Cardiac muscle cell (in vitro differentiated cells and primary cell): ENCODE measurements around the gene RAET1E. TPM values are rescaled to one million over a fixed set of nuclear protein-coding genes. Genes with fewer than 3 reads are reported as not detected.

Experiments used
- DNase-seq, 2 donors: peaks; one replicate each; pipeline versions ENCODE4 v3.0.0 to v3.0.0-alpha.2; 2010 to 2017; ENCODE audit warnings: low read depth in 1 of 2, low spot score in 1 of 2
- H3K27ac ChIP-seq: fragments of 200-600 bp; sonication (generic); 2 replicates; pipeline ENCODE4 v1.5.1; 2016
- H3K27me3 ChIP-seq: fragments of 200-600 bp; sonication (generic); 2 replicates; pipeline ENCODE4 v1.6.0; 2016; ENCODE audit warnings: control low read depth
- H3K36me3 ChIP-seq: fragments of 200-600 bp; sonication (generic); 2 replicates; pipeline ENCODE4 v1.5.1; 2016; ENCODE audit warnings: control low read depth
- H3K4me1 ChIP-seq: fragments of 200-600 bp; sonication (generic); 2 replicates; pipeline ENCODE4 v1.8.1; 2017; ENCODE audit warnings: low read depth, mild to moderate bottlenecking, mixed run types
- H3K4me3 ChIP-seq: fragments of 200-600 bp; sonication (generic); 2 replicates; pipeline ENCODE4 v1.5.1; 2016; ENCODE audit warnings: mild to moderate bottlenecking
- H3K9me3 ChIP-seq: fragments of 200-600 bp; sonication (generic); 2 replicates; pipeline ENCODE4 v1.5.1; 2017; ENCODE audit warnings: low read depth, mild to moderate bottlenecking, control low read depth
- polyA plus RNA-seq: library from polyadenylated mRNA; unstranded; fragments of >200 nt; fragmentation: Nextera tagmentation; extraction: Ambion mirVana; gene quantifications from 2 replicates; pipeline ENCODE4 v1.2.1, GENCODE V29; 2016
- total RNA-seq: library from RNA; depleted of rRNA; stranded (reverse); fragments of >200 nt; gene quantifications from 2 replicates; pipeline ENCODE4 v1.2.3, GENCODE V29; 2016
- TF ChIP-seq, protein P1 (sequence below): IDR thresholded peaks from 2 replicates; pipeline ENCODE4 v1.5.1; 2012; ENCODE audit warnings: low read depth, mild to moderate bottlenecking, low read length

RAET1E gene
- total and polyA plus RNA-seq, 2 experiments from 2014 or later: not detected

DNA sequence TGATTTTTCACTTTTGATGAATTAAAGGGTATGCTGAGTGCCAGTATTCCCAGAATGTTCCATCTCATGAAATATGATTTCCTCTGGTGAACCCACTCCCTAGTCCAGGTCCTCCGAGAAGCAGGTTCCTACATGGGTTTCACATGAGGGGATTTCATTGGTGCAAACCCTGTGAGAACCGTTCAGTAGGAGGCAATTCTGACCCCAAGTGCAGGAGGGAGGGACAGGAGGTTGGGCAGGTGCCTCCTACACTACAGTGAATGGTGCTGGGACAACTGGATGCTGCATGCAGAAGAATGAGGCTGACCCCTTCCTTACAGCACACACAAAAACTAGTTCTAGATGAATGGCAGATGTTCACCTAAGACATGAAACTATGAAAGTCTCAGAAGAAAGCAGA is 38.8 kb upstream of the RAET1E start:
- no peak overlapping the region for H3K27ac ChIP-seq
- no peaks in the 10 kb centered on the region for H3K4me1 ChIP-seq
- H3K27me3 ChIP-seq: peaks cover 99% of the 10 kb centered on the region
- H3K4me3 ChIP-seq: no peak overlapping the region
- H3K9me3 ChIP-seq: no peaks in the 10 kb centered on the region
- no peaks in the 10 kb centered on the region for H3K36me3 ChIP-seq
- DNase-seq: no peak
- TF ChIP-seq, protein P1, sequence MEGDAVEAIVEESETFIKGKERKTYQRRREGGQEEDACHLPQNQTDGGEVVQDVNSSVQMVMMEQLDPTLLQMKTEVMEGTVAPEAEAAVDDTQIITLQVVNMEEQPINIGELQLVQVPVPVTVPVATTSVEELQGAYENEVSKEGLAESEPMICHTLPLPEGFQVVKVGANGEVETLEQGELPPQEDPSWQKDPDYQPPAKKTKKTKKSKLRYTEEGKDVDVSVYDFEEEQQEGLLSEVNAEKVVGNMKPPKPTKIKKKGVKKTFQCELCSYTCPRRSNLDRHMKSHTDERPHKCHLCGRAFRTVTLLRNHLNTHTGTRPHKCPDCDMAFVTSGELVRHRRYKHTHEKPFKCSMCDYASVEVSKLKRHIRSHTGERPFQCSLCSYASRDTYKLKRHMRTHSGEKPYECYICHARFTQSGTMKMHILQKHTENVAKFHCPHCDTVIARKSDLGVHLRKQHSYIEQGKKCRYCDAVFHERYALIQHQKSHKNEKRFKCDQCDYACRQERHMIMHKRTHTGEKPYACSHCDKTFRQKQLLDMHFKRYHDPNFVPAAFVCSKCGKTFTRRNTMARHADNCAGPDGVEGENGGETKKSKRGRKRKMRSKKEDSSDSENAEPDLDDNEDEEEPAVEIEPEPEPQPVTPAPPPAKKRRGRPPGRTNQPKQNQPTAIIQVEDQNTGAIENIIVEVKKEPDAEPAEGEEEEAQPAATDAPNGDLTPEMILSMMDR: no peak

DNA sequence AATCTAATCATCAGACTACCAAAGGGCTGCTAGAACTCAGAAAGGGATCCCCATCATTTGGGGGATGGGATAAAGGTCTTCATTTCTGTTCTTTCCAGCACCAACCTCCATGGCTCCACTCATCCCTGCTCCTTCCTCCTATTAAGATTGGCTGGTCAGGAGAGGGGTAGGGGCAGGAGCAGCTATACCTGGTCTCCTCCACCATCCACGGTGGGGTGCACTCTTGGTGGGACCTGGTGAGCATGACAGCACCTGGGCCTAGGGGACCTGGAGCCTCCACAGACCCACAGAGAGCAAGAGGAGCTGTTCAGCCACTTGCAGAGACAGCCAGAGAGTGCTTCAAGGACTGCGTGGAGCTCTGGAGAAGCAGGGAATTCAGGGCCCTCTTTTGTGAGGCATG is 37.8 kb upstream of the RAET1E start:
- Histone ChIP-seq H3K4me3 (no peak overlapping the region), H3K4me1 (no peaks in the 10 kb centered on the region), H3K27ac (no peak overlapping the region), H3K36me3 (no peaks in the 10 kb centered on the region), H3K27me3 (peaks cover 99% of the 10 kb centered on the region), H3K9me3 (no peaks in the 10 kb centered on the region)
- TF ChIP-seq, protein P1: no peak
- no peak for DNase-seq

DNA sequence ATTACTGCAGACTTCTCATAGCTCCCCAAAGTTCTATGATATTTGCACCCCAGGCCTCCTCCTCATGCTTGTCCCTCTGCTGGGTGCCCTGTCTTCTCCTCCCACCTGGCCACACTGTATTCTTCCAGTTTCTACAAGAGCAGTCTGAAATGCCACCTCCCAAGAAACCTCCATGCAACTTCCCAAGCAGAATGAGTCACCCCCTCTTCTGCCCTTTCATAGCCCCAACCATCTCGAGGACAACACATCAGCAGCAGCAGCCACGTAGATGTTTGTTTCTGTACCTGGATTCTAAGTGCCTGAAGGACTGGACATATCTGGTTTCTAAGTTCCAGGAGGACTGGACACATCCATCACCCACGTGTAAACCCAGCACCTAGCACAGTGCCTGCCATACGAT is 37.3 kb upstream of the RAET1E start:
- no peak overlapping the region for H3K27ac ChIP-seq
- no peaks in the 10 kb centered on the region for H3K36me3 ChIP-seq
- TF ChIP-seq, protein P1: no peak
- peaks cover 99% of the 10 kb centered on the region for H3K27me3 ChIP-seq
- H3K4me3 ChIP-seq: no peak overlapping the region
- no peak for DNase-seq
- H3K9me3 ChIP-seq: no peaks in the 10 kb centered on the region
- H3K4me1 ChIP-seq: no peaks in the 10 kb centered on the region

DNA sequence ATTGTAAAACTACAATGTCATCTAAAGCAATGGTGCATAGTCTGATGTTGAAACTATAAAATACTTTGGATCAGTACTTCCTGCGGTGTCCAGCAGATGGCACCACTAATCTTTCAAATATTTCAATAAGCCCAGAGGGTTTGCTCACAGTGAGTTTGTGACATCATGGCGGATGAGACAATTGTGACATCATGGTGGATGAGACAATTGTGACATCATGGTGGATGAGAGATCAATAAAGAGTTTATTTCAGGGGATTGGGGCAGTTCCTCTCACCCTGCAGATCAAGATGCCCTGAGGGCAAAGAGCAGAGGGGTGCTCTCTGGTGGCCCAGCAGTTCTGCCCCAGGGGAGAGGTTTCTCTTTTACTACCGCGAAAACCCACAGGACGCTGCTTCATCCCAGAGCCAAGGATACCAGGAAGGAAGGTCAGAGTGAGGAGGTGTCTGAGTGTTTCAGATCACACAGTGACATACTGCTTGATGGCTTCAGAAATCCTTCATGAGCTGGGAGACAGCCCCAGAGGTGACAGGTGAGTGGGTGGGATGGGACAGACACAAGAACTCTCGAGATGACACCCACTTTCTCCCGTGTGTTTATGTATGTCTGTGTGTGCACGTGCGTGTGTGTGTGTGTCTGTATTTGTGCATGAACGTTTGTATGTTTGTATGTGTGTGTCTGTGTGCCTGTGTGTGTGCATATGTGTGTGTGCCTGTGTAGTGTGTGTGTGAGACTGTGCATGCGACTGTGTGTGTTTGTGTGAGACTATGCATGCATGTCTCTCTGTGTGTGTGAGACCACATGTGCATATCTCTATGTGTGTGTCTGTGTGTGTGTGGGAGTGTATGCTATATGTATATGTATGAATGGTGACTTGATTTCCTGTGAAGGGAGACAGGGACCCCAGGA is 36.6 kb upstream of the RAET1E start:
- Histone ChIP-seq H3K27ac (no peak overlapping the region), H3K36me3 (no peaks in the 10 kb centered on the region), H3K4me1 (no peaks in the 10 kb centered on the region), H3K9me3 (no peaks in the 10 kb centered on the region), H3K27me3 (peaks cover 99% of the 10 kb centered on the region), H3K4me3 (no peak overlapping the region)
- TF ChIP-seq, protein P1: peak; percentile 70
- peak; percentile 67 to 78 for DNase-seq

DNA sequence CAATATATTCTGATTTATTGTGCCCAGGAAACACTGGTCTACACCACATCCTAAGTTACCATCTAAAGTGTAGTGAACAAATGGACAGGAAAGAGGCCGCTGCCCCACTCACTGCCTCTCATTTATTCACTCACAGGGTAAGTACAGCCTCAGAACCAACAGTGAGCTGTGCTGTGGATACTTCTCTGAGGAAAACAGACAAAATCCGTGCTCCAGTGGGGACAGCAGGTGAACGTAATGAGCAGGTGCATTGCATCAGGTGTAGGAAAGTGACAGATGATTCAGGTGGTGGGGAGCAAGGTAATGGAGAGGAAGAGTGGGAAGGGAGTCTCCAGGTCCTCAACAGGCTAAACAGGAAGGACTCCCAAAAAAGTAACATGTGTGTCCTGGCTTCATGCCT is 35.5 kb upstream of the RAET1E start:
- DNase-seq: no peak
- Histone ChIP-seq H3K27ac (no peak overlapping the region), H3K27me3 (peaks cover 99% of the 10 kb centered on the region), H3K4me3 (no peak overlapping the region), H3K4me1 (no peaks in the 10 kb centered on the region), H3K9me3 (no peaks in the 10 kb centered on the region), H3K36me3 (no peaks in the 10 kb centered on the region)
- TF ChIP-seq, protein P1: no peak
